ENCODE results near the gene RADIL.

DNA sequence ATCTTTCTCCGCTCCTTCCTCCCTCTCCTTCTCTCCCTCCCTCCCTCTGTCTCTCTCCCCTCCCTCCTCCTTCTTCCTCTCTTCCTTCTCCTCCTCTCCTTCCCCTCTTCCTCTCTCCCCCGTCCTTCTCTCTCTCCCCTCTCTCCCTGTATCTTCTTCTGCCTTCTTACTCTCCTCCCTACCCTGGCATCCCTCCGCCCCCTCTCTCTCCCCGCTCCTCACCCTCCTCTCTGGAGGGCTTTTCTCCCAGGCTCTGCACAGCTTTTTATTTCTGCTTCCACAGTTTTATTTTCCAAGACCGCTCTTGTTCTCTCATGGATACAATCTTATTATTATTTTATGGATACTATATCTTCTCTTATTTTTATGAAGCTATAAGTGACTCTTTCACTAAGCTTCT is 75.5 kb downstream of the RADIL start:
- no peak for TF ChIP-seq EZH2 (IDR thresholded peaks at IDR 0.05)
- no peak for TF ChIP-seq FOXP2 (optimal IDR thresholded peaks at IDR 0.05; ENCODE audit: control extremely low read depth, extremely low read length, insufficient read depth)
- no peak for TF ChIP-seq POLR2AphosphoS5 (IDR thresholded peaks at IDR 0.05; ENCODE audit: borderline replicate concordance, low read depth, low read length)

Measured in SK-N-MC (cell line).